Hepatocyte (in vitro differentiated cells): ENCODE results near the gene FFAR2. TPM values are rescaled to one million over a fixed set of nuclear protein-coding genes. Genes with fewer than 3 reads are reported as not detected.

Experiments used
- DNase-seq: peaks from one replicate; pipeline ENCODE4 v3.0.0-alpha.2; 2016; ENCODE audit warnings: low spot score
- H2AFZ ChIP-seq: fragments of 200-600 bp; sonication (generic); 2 replicates; pipeline ENCODE4 v1.6.0; 2016; ENCODE audit warnings: antibody characterized with exemption, mild to moderate bottlenecking
- H3K27ac ChIP-seq: fragments of 200-600 bp; sonication (generic); 2 replicates; pipeline ENCODE4 v1.5.1; 2016; ENCODE audit warnings: mild to moderate bottlenecking
- H3K27me3 ChIP-seq: fragments of 200-600 bp; sonication (generic); 2 replicates; pipeline ENCODE4 v1.6.1; 2016
- H3K36me3 ChIP-seq: fragments of 200-600 bp; sonication (generic); replicated peaks from 2 replicates; pipeline ENCODE4 v1.5.1; 2016; ENCODE audit warnings: low read depth; ENCODE audit not compliant: insufficient read depth
- H3K4me1 ChIP-seq: fragments of 200-600 bp; sonication (generic); 2 replicates; pipeline ENCODE4 v1.5.1; 2016; ENCODE audit warnings: mild to moderate bottlenecking, moderate library complexity; ENCODE audit not compliant: insufficient read depth
- H3K4me2 ChIP-seq: fragments of 200-600 bp; sonication (generic); 2 replicates; pipeline ENCODE4 v1.6.0; 2016
- H3K4me3 ChIP-seq: fragments of 200-600 bp; sonication (generic); 2 replicates; pipeline ENCODE4 v1.5.1; 2016; ENCODE audit warnings: mild to moderate bottlenecking
- H3K79me2 ChIP-seq: fragments of 200-600 bp; sonication (generic); 2 replicates; pipeline ENCODE4 v1.6.0; 2017; ENCODE audit warnings: mild to moderate bottlenecking
- H3K9me2 ChIP-seq: fragments of 200-600 bp; sonication (generic); replicated peaks from 2 replicates; pipeline ENCODE4 v1.6.0; 2017; ENCODE audit warnings: mild to moderate bottlenecking; ENCODE audit not compliant: insufficient read depth
- H3K9me3 ChIP-seq: fragments of 200-600 bp; sonication (generic); 2 replicates; pipeline ENCODE4 v1.5.1; 2016; ENCODE audit warnings: low read depth, mild to moderate bottlenecking
- H4K20me1 ChIP-seq: fragments of 200-600 bp; sonication (generic); 2 replicates; pipeline ENCODE4 v1.6.0; 2016; ENCODE audit warnings: mild to moderate bottlenecking; ENCODE audit not compliant: insufficient read depth, poor library complexity, severe bottlenecking
- CTCF ChIP-seq: fragments of 200-600 bp; sonication (generic); IDR thresholded peaks from 2 replicates; pipeline ENCODE4 v1.5.1; 2016; ENCODE audit warnings: antibody characterized with exemption, mild to moderate bottlenecking; ENCODE audit not compliant: poor library complexity
- EZH2 ChIP-seq: fragments of 200-600 bp; sonication (generic); IDR thresholded peaks from 2 replicates; pipeline ENCODE4 v1.6.1; 2016; ENCODE audit warnings: antibody characterized with exemption, mild to moderate bottlenecking, borderline replicate concordance
- EZH2phosphoT487 ChIP-seq: fragments of 200-600 bp; sonication (generic); IDR thresholded peaks from one replicate; pipeline ENCODE4 v1.6.1; 2018; ENCODE audit warnings: antibody characterized with exemption, mild to moderate bottlenecking, low read depth, moderate library complexity; ENCODE audit not compliant: unreplicated experiment, severe bottlenecking
- WGBS: methylation state at CpG from one replicate; pipeline ENCODE4 v1.1.6; 2016; ENCODE audit warnings: low lambda C conversion rate; ENCODE audit errors: missing lambda C conversion rate; 5-methylcytosine and 5-hydroxymethylcytosine counted together
- polyA plus RNA-seq: library from polyadenylated mRNA; unstranded; fragments of >200 nt; fragmentation: Nextera tagmentation; extraction: Ambion mirVana; gene quantifications from 2 replicates; pipeline ENCODE4 v1.2.1, GENCODE V29; 2016
- total RNA-seq: library from RNA; depleted of rRNA; stranded (reverse); fragments of >200 nt; gene quantifications from 2 replicates; pipeline ENCODE4 v1.2.3, GENCODE V29; 2014

Gene FFAR2
- total and polyA plus RNA-seq, 2 experiments from 2014 or later = 0.20 TPM; not detected in 1

- H3K4me3 ChIP-seq = no peak overlapping the region
- no peaks in the 10 kb centered on the region for H3K27me3 ChIP-seq
- no peaks in the 10 kb centered on the region for H3K9me2 ChIP-seq
- H3K9me3 ChIP-seq = no peaks in the 10 kb centered on the region
- H3K27ac ChIP-seq = no peak overlapping the region
- no peak overlapping the region for H2AFZ ChIP-seq
- no peak for TF ChIP-seq EZH2phosphoT487
- TF ChIP-seq EZH2 = no peak
- TF ChIP-seq CTCF = no peak
- DNase-seq = no peak
- H3K4me1 ChIP-seq = peaks cover 42% of the 10 kb centered on the region
- 90% methylated on average over 9 of the region's 9 CpGs for WGBS
- no peaks in the 10 kb centered on the region for H4K20me1 ChIP-seq
- no peaks in the 10 kb centered on the region for H3K79me2 ChIP-seq
- H3K4me2 ChIP-seq = no peak overlapping the region
- H3K36me3 ChIP-seq = no peaks in the 10 kb centered on the region
Observed at GRCh38 chr19:35432911-35433310, 15.1 kb upstream of the FFAR2 start.

GRCh38 chr19:35433448-35433847, 14.6 kb upstream of the FFAR2 start:
- no peaks in the 10 kb centered on the region for H4K20me1 ChIP-seq
- DNase-seq = no peak

GRCh38 chr19:35435896-35436295, 12.2 kb upstream of the FFAR2 start:
- no peaks in the 10 kb centered on the region for H3K79me2 ChIP-seq
- H3K36me3 ChIP-seq = no peaks in the 10 kb centered on the region
- 77% methylated on average over 3 of the region's 3 CpGs for WGBS

More at GRCh38 chr19:35433448-35433847, 14.6 kb upstream of the FFAR2 start:
- Histone ChIP-seq H3K4me1 (peaks cover 40% of the 10 kb centered on the region), H3K36me3 (no peaks in the 10 kb centered on the region), H3K27ac (no peak overlapping the region), H2AFZ (no peak overlapping the region), H3K27me3 (no peaks in the 10 kb centered on the region), H3K79me2 (no peaks in the 10 kb centered on the region), H3K9me3 (no peaks in the 10 kb centered on the region), H3K4me2 (no peak overlapping the region), H3K4me3 (no peak overlapping the region), H3K9me2 (no peaks in the 10 kb centered on the region)
- TF ChIP-seq EZH2phosphoT487 (no peak), CTCF (no peak), EZH2 (no peak)
- WGBS = 96% methylated on average over 7 of the region's 7 CpGs

More at GRCh38 chr19:35435896-35436295, 12.2 kb upstream of the FFAR2 start:
- Histone ChIP-seq H4K20me1 (no peaks in the 10 kb centered on the region), H3K27ac (peak overlapping the region; percentile 92), H3K27me3 (no peaks in the 10 kb centered on the region), H3K4me1 (peaks cover 27% of the 10 kb centered on the region), H3K9me3 (no peaks in the 10 kb centered on the region), H3K9me2 (no peaks in the 10 kb centered on the region), H3K4me3 (no peak overlapping the region), H2AFZ (no peak overlapping the region), H3K4me2 (peak overlapping the region; percentile 65)
- TF ChIP-seq EZH2phosphoT487 = no peak
- no peak for TF ChIP-seq CTCF
- no peak for TF ChIP-seq EZH2
- no peak for DNase-seq
